Vagina (tissue), 2 donors: ENCODE measurements around the gene HGF.

Experiments
- CTCF ChIP-seq, 3 experiments: fragments of 450-650 bp in 2 of 3; fragments of 200-600 bp in 1 of 3; sonication (generic) in 1 of 3; IDR thresholded peaks; one replicate each; pipeline ENCODE4 v1.5.1; 2017 to 2019; ENCODE audit warnings: antibody characterized with exemption in 3 of 3, mild to moderate bottlenecking in 2 of 3, moderate library complexity in 2 of 3
- POLR2A ChIP-seq, 2 donors: fragments of 450-650 bp; IDR thresholded peaks; one replicate each; pipeline ENCODE4 v1.6.1; 2017; ENCODE audit warnings: antibody characterized with exemption in 2 of 2, mild to moderate bottlenecking in 2 of 2, moderate library complexity in 2 of 2
- POLR2AphosphoS5 ChIP-seq, 2 donors: sonication (generic); formaldehyde crosslinking; IDR thresholded peaks; one replicate each; pipeline ENCODE4 v1.9.0; 2017; ENCODE audit warnings: antibody characterized with exemption in 2 of 2, mild to moderate bottlenecking in 2 of 2, low read depth in 1 of 2; ENCODE audit not compliant: insufficient read depth in 1 of 2

GRCh38 chr7:81745637-81746036 is 24.2 kb downstream of the HGF start:
- TF ChIP-seq CTCF (IDR thresholded peaks at IDR 0.05), result no peak
- no peak for TF ChIP-seq POLR2A (IDR thresholded peaks at IDR 0.05)
- TF ChIP-seq POLR2AphosphoS5 (IDR thresholded peaks at IDR 0.05; ENCODE audit: insufficient read depth in 1 of 2, low read depth in 1 of 2), result no peak
